Measurements from ENCODE around the gene BCAS3.
A peak's percentile ranks its signal among the peaks of the same experiment; 100 is the strongest.
"Not testable (repeated sequence)": the region's sequence is repeated elsewhere in the genome, so short reads cannot be mapped to it uniquely, and the experiment has no call there.

The BCAS3 gene

GRCh38 chr17:61416540-61417363 is 739.1 kb downstream of the BCAS3 start:
- peak; percentile 83 to 84 for DNase-seq

GRCh38 chr17:61418449-61418848 is 740.8 kb downstream of the BCAS3 start:
- no peak for DNase-seq

GRCh38 chr17:61419496-61420046 is 741.9 kb downstream of the BCAS3 start:
- DNase-seq: no peak

- no peak for DNase-seq
These were observed 742.4 kb downstream of the BCAS3 start for GRCh38 chr17:61420052-61420451.

- DNase-seq: no peak
These were observed 743.2 kb downstream of the BCAS3 start for GRCh38 chr17:61420745-61421398.

GRCh38 chr17:61421460-61421859 is 743.8 kb downstream of the BCAS3 start:
- DNase-seq: no peak

- DNase-seq: no peak
These were observed 744.6 kb downstream of the BCAS3 start for GRCh38 chr17:61422116-61422799.

- no peak for DNase-seq
These were observed 745.2 kb downstream of the BCAS3 start for GRCh38 chr17:61422869-61423268.

- DNase-seq: no peak
These were observed 746.5 kb downstream of the BCAS3 start for GRCh38 chr17:61423967-61424649.

- DNase-seq: no peak
These were observed 748.2 kb downstream of the BCAS3 start for GRCh38 chr17:61425682-61426481.

GRCh38 chr17:61426482-61427304 is 749.0 kb downstream of the BCAS3 start:
- DNase-seq: no peak

GRCh38 chr17:61427567-61427966 is 749.9 kb downstream of the BCAS3 start:
- DNase-seq: no peak

GRCh38 chr17:61429274-61429673 is 751.6 kb downstream of the BCAS3 start:
- no peak for DNase-seq

GRCh38 chr17:61429831-61430230 is 752.2 kb downstream of the BCAS3 start:
- not testable (repeated sequence) for DNase-seq

GRCh38 chr17:61431594-61432311 is 754.1 kb downstream of the BCAS3 start:
- DNase-seq: no peak

GRCh38 chr17:61436273-61436672 is 758.6 kb downstream of the BCAS3 start:
- no peak for DNase-seq

GRCh38 chr17:61436995-61437704 is 759.5 kb downstream of the BCAS3 start:
- DNase-seq: no peak

GRCh38 chr17:61440697-61441096 is 763.0 kb downstream of the BCAS3 start:
- no peak for DNase-seq

- not testable (repeated sequence) for DNase-seq
These were observed 763.9 kb downstream of the BCAS3 start for GRCh38 chr17:61441507-61441906.
